Panc1 (cell line): Measurements from ENCODE around the gene HDGFL2. TPM values are rescaled to one million over a fixed set of nuclear protein-coding genes. Genes with fewer than 3 reads are reported as not detected.

Experiments
- ATAC-seq: fragments of 200-7000 bp; cut with Tn5 transposase; 2 replicates; pipeline ENCODE4 v1.9.1; 2020; ENCODE audit warnings: mild to moderate bottlenecking, moderate library complexity
- BruUV-seq: library from RNA; stranded (reverse); fragments of 400-500 nt; replicated peaks from 2 replicates; lab custom pipeline; 2021; lab: Mats Ljungman, UMichigan
- CTCF ChIA-PET: fragments of 300-600 bp; sonication (Branson Sonifier 250); formaldehyde crosslinking; loops from one replicate; lab custom pipeline; 2022; ENCODE audit warnings: antibody characterized with exemption; lab: Charles Lee
- POLR2A ChIA-PET: fragments of 300-600 bp; sonication (Branson Sonifier 250); formaldehyde crosslinking; loops from one replicate; lab custom pipeline; 2022; ENCODE audit warnings: antibody characterized with exemption; lab: Charles Lee
- DNase-seq: peaks from one replicate; pipeline ENCODE4 v3.0.0-alpha.2; 2010; ENCODE audit warnings: low read depth, low spot score
- H3K27ac ChIP-seq: 2 replicates; pipeline ENCODE4 v1.5.1; 2011; ENCODE audit warnings: mild to moderate bottlenecking, low read length, inconsistent platforms
- H3K27me3 ChIP-seq: fragments of 200-500 bp; sonication (Bioruptor generic); 2 replicates; pipeline ENCODE4 v1.6.0; 2014; ENCODE audit warnings: low read length, inconsistent platforms; ENCODE audit not compliant: control insufficient read depth, insufficient read depth
- H3K36me3 ChIP-seq: fragments of 200-500 bp; sonication (Bioruptor generic); 2 replicates; pipeline ENCODE4 v1.5.1; 2014; ENCODE audit warnings: inconsistent platforms, mild to moderate bottlenecking, low read length, moderate library complexity; ENCODE audit not compliant: control insufficient read depth, insufficient read depth
- H3K4me1 ChIP-seq: 2 replicates; pipeline ENCODE4 v1.5.1; 2011; ENCODE audit warnings: inconsistent platforms, mild to moderate bottlenecking, low read length, moderate library complexity; ENCODE audit not compliant: control insufficient read depth, insufficient read depth
- H3K4me3 ChIP-seq, 2 experiments: 2 replicates each; pipeline ENCODE4 v1.5.1; 2011 to 2012; ENCODE audit warnings: low read depth in 2 of 2, low read length in 2 of 2, mild to moderate bottlenecking in 2 of 2, inconsistent platforms in 1 of 2, moderate library complexity in 1 of 2
- H3K9me3 ChIP-seq: fragments of 200-500 bp; sonication (Bioruptor generic); 2 replicates; pipeline ENCODE4 v1.5.1; 2014; ENCODE audit warnings: low read depth, mild to moderate bottlenecking, inconsistent platforms, low read length, moderate library complexity; ENCODE audit not compliant: control insufficient read depth, insufficient read depth
- POLR2AphosphoS5 ChIP-seq: IDR thresholded peaks from 2 replicates; pipeline ENCODE4 v1.6.1; 2012; ENCODE audit warnings: mild to moderate bottlenecking, low read depth, low read length, moderate library complexity
- SIN3A ChIP-seq: IDR thresholded peaks from 2 replicates; pipeline ENCODE4 v1.6.1; 2012; ENCODE audit warnings: low read depth, mild to moderate bottlenecking, low read length, moderate library complexity, borderline replicate concordance; ENCODE audit not compliant: insufficient read depth
- TCF7L2 ChIP-seq: IDR thresholded peaks from 2 replicates; pipeline ENCODE4 v1.6.1; 2011; ENCODE audit warnings: mild to moderate bottlenecking, low read depth, low read length, inconsistent platforms
- in situ Hi-C: cut with HindIII; loops from 2 replicates; pipeline ENCODE4 v1.10.0; 2016; ENCODE audit warnings: low sequenced_read_pairs, low pct_unique_long_range_greater_than_20kb
- intact Hi-C: fragments of 100-400 bp; cut with micrococcal nuclease; formaldehyde crosslinking; loops from one replicate; pipeline ENCODE4 v1.10.0; 2022; ENCODE audit not compliant: unreplicated experiment
- total RNA-seq: library from RNA; stranded (reverse); gene quantifications from one replicate; pipeline ENCODE4 v1.2.1, GENCODE V29; 2021; ENCODE audit not compliant: unreplicated experiment
- TF ChIP-seq, protein P1 (sequence below): fragments of 450-650 bp; IDR thresholded peaks from 2 replicates; pipeline ENCODE4 v1.5.1; 2017; ENCODE audit warnings: mild to moderate bottlenecking
- TF ChIP-seq, protein P2 (sequence below), 2 experiments: IDR thresholded peaks; 2 replicates each; pipeline ENCODE4 v1.6.1; 2011 to 2012; ENCODE audit warnings: low read depth in 2 of 2, control low read depth in 1 of 2, low read length in 1 of 2, mild to moderate bottlenecking in 1 of 2, moderate library complexity in 1 of 2; ENCODE audit not compliant: insufficient read depth in 1 of 2

Gene HDGFL2
- total RNA-seq, 1 experiment from 2014 or later, result 56.9 TPM

DNA sequence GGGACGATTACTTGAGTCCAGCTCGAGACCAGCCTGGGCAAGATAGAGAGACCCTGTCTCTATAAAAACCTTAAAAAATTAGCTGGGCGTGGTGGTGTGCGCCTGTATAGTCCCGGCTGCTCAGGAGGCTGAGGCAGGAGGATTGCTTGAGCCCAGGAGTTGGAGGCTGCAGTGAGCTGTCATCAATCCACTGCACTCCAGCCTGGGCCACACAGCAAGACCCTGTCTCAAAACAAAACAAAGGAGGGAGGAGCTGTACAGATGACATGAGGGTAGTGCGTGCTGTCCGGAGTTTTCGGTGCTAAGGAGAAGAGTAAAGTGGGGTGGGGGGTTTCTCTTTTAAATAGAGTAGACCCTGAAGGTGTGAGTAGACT is 22.6 kb downstream of the HDGFL2 start:
- DNase-seq, result no peak
- no peaks in the 10 kb centered on the region for H3K4me1 ChIP-seq
- H3K9me3 ChIP-seq, result no peaks in the 10 kb centered on the region
- ChIA-PET CTCF (no interaction called here), POLR2A (no interaction called here)
- intact Hi-C loops (no loop called here), in situ Hi-C loops (no loop called here)
- TF ChIP-seq, protein P1, sequence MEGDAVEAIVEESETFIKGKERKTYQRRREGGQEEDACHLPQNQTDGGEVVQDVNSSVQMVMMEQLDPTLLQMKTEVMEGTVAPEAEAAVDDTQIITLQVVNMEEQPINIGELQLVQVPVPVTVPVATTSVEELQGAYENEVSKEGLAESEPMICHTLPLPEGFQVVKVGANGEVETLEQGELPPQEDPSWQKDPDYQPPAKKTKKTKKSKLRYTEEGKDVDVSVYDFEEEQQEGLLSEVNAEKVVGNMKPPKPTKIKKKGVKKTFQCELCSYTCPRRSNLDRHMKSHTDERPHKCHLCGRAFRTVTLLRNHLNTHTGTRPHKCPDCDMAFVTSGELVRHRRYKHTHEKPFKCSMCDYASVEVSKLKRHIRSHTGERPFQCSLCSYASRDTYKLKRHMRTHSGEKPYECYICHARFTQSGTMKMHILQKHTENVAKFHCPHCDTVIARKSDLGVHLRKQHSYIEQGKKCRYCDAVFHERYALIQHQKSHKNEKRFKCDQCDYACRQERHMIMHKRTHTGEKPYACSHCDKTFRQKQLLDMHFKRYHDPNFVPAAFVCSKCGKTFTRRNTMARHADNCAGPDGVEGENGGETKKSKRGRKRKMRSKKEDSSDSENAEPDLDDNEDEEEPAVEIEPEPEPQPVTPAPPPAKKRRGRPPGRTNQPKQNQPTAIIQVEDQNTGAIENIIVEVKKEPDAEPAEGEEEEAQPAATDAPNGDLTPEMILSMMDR, result no peak
- TF ChIP-seq, protein P2, sequence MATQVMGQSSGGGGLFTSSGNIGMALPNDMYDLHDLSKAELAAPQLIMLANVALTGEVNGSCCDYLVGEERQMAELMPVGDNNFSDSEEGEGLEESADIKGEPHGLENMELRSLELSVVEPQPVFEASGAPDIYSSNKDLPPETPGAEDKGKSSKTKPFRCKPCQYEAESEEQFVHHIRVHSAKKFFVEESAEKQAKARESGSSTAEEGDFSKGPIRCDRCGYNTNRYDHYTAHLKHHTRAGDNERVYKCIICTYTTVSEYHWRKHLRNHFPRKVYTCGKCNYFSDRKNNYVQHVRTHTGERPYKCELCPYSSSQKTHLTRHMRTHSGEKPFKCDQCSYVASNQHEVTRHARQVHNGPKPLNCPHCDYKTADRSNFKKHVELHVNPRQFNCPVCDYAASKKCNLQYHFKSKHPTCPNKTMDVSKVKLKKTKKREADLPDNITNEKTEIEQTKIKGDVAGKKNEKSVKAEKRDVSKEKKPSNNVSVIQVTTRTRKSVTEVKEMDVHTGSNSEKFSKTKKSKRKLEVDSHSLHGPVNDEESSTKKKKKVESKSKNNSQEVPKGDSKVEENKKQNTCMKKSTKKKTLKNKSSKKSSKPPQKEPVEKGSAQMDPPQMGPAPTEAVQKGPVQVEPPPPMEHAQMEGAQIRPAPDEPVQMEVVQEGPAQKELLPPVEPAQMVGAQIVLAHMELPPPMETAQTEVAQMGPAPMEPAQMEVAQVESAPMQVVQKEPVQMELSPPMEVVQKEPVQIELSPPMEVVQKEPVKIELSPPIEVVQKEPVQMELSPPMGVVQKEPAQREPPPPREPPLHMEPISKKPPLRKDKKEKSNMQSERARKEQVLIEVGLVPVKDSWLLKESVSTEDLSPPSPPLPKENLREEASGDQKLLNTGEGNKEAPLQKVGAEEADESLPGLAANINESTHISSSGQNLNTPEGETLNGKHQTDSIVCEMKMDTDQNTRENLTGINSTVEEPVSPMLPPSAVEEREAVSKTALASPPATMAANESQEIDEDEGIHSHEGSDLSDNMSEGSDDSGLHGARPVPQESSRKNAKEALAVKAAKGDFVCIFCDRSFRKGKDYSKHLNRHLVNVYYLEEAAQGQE (IDR thresholded peaks at IDR 0.05; ENCODE audit: insufficient read depth in 1 of 2, low read depth in 2 of 2, low read length in 1 of 2), result no peak
- no peak for ATAC-seq
- no peak overlapping the region for H3K4me3 ChIP-seq
- no TSS peak for BruUV-seq
- no peaks in the 10 kb centered on the region for H3K27me3 ChIP-seq
- H3K27ac ChIP-seq, result no peak overlapping the region
- no peaks in the 10 kb centered on the region for H3K36me3 ChIP-seq

DNA sequence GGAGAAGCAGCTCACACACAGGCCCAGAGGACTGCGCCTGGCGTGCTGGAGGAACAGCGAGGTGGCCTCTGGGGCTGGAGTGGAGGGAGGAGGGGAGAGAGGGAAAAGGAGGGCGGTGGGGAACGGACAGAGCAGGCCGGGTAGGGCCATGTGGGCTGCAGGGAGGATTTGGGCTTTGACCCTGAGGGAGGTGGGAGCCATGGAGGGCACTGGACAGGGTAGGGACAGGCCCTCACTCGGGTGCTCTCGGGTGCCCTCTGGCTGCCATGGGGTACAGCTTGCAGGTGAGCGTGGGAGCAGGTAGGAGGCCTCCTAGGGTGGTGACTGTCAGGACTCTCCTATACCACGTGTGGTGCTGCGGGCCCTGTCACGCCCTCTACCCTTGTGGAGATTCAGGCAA is 23.4 kb downstream of the HDGFL2 start:
- Histone ChIP-seq H3K36me3 (no peaks in the 10 kb centered on the region), H3K9me3 (no peaks in the 10 kb centered on the region), H3K4me3 (no peak overlapping the region), H3K27ac (no peak overlapping the region), H3K4me1 (no peaks in the 10 kb centered on the region), H3K27me3 (no peaks in the 10 kb centered on the region)
- BruUV-seq, result no TSS peak
- in situ Hi-C loops, result no loop called here
- ATAC-seq (peak; percentile 70), DNase-seq (no peak)
- TF ChIP-seq, protein P2 (IDR thresholded peaks at IDR 0.05; ENCODE audit: insufficient read depth in 1 of 2, low read depth in 2 of 2, low read length in 1 of 2), result no peak
- TF ChIP-seq SIN3A, result no peak
- no peak for TF ChIP-seq TCF7L2
- no peak for TF ChIP-seq POLR2AphosphoS5
- ChIA-PET POLR2A (no interaction called here), CTCF (no interaction called here)
- intact Hi-C loops, result no loop called here
